DOHH2 (cell line): ENCODE measurements around the gene RNF222.

Experiments
- H3F3A ChIP-seq: fragments of 200-600 bp; sonication (generic), shearing (Covaris generic); 2 replicates; pipeline ENCODE4 v1.6.0; 2016; ENCODE audit warnings: antibody characterized with exemption, mild to moderate bottlenecking; ENCODE audit not compliant: control insufficient read depth, insufficient read depth
- H3K27ac ChIP-seq: fragments of 200-600 bp; sonication (generic); 2 replicates; pipeline ENCODE4 v1.5.1; 2014; ENCODE audit warnings: low read depth, mild to moderate bottlenecking, low read length, moderate library complexity
- H3K27me3 ChIP-seq: fragments of 200-600 bp; sonication (generic); 2 replicates; pipeline ENCODE4 v1.6.1; 2014; ENCODE audit warnings: mild to moderate bottlenecking, low read length, mixed read lengths; ENCODE audit not compliant: control insufficient read depth
- H3K36me3 ChIP-seq: fragments of 200-600 bp; sonication (generic); 2 replicates; pipeline ENCODE4 v1.6.1; 2014; ENCODE audit warnings: mild to moderate bottlenecking, low read length, moderate library complexity, mixed read lengths; ENCODE audit not compliant: control insufficient read depth
- H3K4me1 ChIP-seq: fragments of 200-600 bp; sonication (generic); 2 replicates; pipeline ENCODE4 v1.6.1; 2014; ENCODE audit warnings: mild to moderate bottlenecking, low read length, mixed read lengths; ENCODE audit not compliant: control insufficient read depth
- H3K4me2 ChIP-seq: fragments of 200-600 bp; sonication (generic); 2 replicates; pipeline ENCODE4 v1.6.0; 2014; ENCODE audit warnings: mild to moderate bottlenecking, low read length, moderate library complexity
- H3K4me3 ChIP-seq: fragments of 200-600 bp; sonication (generic); 2 replicates; pipeline ENCODE4 v1.5.1; 2014; ENCODE audit warnings: mild to moderate bottlenecking, low read length, mixed read lengths
- H3K79me2 ChIP-seq: fragments of 200-600 bp; sonication (generic); 2 replicates; pipeline ENCODE4 v1.6.1; 2014; ENCODE audit warnings: mild to moderate bottlenecking, low read length, mixed read lengths; ENCODE audit not compliant: control insufficient read depth
- H3K9me2 ChIP-seq: fragments of 200-600 bp; sonication (generic); replicated peaks from 2 replicates; pipeline ENCODE4 v1.6.1; 2014; ENCODE audit warnings: mild to moderate bottlenecking, low read length, mixed read lengths; ENCODE audit not compliant: control insufficient read depth
- H3K9me3 ChIP-seq: fragments of 200-600 bp; sonication (generic); 2 replicates; pipeline ENCODE4 v1.6.1; 2014; ENCODE audit warnings: antibody characterized with exemption, low read length, mixed read lengths; ENCODE audit not compliant: control insufficient read depth, insufficient read depth
- H4K20me1 ChIP-seq: fragments of 200-600 bp; sonication (generic); 2 replicates; pipeline ENCODE4 v1.6.0; 2014; ENCODE audit warnings: low read depth, mild to moderate bottlenecking, antibody characterized with exemption, low read length, moderate library complexity; ENCODE audit not compliant: control insufficient read depth, insufficient read depth
- CTCF ChIP-seq: fragments of 200-600 bp; sonication (generic); IDR thresholded peaks from one replicate; pipeline ENCODE4 v1.5.1; 2014; ENCODE audit warnings: antibody characterized with exemption, mild to moderate bottlenecking, low read depth, low read length; ENCODE audit not compliant: poor library complexity, severe bottlenecking
- EZH2phosphoT487 ChIP-seq: fragments of 200-600 bp; sonication (generic); IDR thresholded peaks from 2 replicates; pipeline ENCODE4 v1.6.1; 2017; ENCODE audit warnings: borderline replicate concordance, mild to moderate bottlenecking, antibody characterized with exemption, low read length, moderate library complexity, mixed read lengths

Gene RNF222

GRCh38 chr17:8409966-8410882 is 12.6 kb upstream of the RNF222 start:
- no peak overlapping the region for H3K27ac ChIP-seq
- no peaks in the 10 kb centered on the region for H3K79me2 ChIP-seq
- H3K4me2 ChIP-seq = peak overlapping the region; percentile 54
- no peaks in the 10 kb centered on the region for H4K20me1 ChIP-seq
- no peaks in the 10 kb centered on the region for H3K9me2 ChIP-seq
- H3K36me3 ChIP-seq = no peaks in the 10 kb centered on the region
- TF ChIP-seq CTCF (peak; percentile 90), EZH2phosphoT487 (no peak)
- H3K4me3 ChIP-seq = peak overlapping the region; percentile 34; the same call in 1 of the 2 replicates
- H3F3A ChIP-seq = no peaks in the 10 kb centered on the region
- peaks cover 3% of the 10 kb centered on the region; the same call in 1 of the 2 replicates for H3K27me3 ChIP-seq
- no peaks in the 10 kb centered on the region for H3K9me3 ChIP-seq
- peaks cover 4% of the 10 kb centered on the region for H3K4me1 ChIP-seq

GRCh38 chr17:8408371-8408770 is 10.7 kb upstream of the RNF222 start:
- no peak overlapping the region for H3K27ac ChIP-seq

GRCh38 chr17:8406174-8406573 is 8.5 kb upstream of the RNF222 start:
- H3K4me1 ChIP-seq = peaks cover 4% of the 10 kb centered on the region
- H3K9me3 ChIP-seq = no peaks in the 10 kb centered on the region
- TF ChIP-seq CTCF = no peak
- no peak for TF ChIP-seq EZH2phosphoT487
- no peaks in the 10 kb centered on the region; the same call in 1 of the 2 replicates for H3K27me3 ChIP-seq
- H4K20me1 ChIP-seq = no peaks in the 10 kb centered on the region
- no peak overlapping the region for H3K4me3 ChIP-seq
- no peaks in the 10 kb centered on the region for H3K79me2 ChIP-seq
- no peaks in the 10 kb centered on the region for H3K36me3 ChIP-seq
- no peaks in the 10 kb centered on the region for H3F3A ChIP-seq
- no peak overlapping the region for H3K4me2 ChIP-seq
- no peak overlapping the region for H3K27ac ChIP-seq
- no peaks in the 10 kb centered on the region for H3K9me2 ChIP-seq

More at GRCh38 chr17:8408371-8408770, 10.7 kb upstream of the RNF222 start:
- Histone ChIP-seq H3K4me3 (no peak overlapping the region), H3K4me2 (no peak overlapping the region), H3K79me2 (no peaks in the 10 kb centered on the region), H3K4me1 (peaks cover 4% of the 10 kb centered on the region), H3K9me3 (no peaks in the 10 kb centered on the region), H3K9me2 (no peaks in the 10 kb centered on the region), H3K27me3 (no peaks in the 10 kb centered on the region; the same call in 1 of the 2 replicates), H4K20me1 (no peaks in the 10 kb centered on the region), H3F3A (no peaks in the 10 kb centered on the region), H3K36me3 (no peaks in the 10 kb centered on the region)
- no peak for TF ChIP-seq EZH2phosphoT487
- TF ChIP-seq CTCF = no peak
